ENCODE data around the gene TTLL7. TPM values are rescaled to one million over a fixed set of nuclear protein-coding genes. Genes with fewer than 3 reads are reported as not detected.

TTLL7 gene
- total and polyA plus RNA-seq, 8 donors = 1.4 to 50.8 (median 8.5) TPM

DNA sequence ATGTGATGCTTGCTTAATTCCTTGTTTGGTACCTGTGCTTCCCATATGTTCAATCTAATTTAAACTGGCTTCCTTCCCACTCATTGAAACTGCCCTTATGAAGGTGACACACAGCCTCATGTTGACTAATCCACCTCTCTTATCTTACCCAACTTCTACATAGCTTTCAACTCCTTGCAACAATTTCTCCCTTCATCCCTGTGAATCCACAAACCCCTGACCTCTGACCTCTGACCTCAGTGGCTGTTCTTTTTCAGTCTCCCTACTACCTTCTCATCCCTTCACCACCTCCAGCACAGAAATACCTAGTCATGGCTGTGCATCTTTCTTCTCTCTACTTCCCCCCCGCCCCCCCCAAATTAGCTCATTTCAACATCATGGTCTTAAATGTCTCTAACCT lies 144.5 kb downstream of the TTLL7 start:
- WGBS, 5 donors = 91 to 96% (median 96%) methylated on average over 1 of the region's 1 CpG
- Histone ChIP-seq H3K27ac (no peak overlapping the region), H3K4me1 (peaks cover 0 to 13% (median 0%) of the 10 kb centered on the region in 4 donors), H3K36me3 (no peaks in the 10 kb centered on the region), H3K27me3 (no peaks in the 10 kb centered on the region), H3K4me3 (no peak overlapping the region), H3K9me3 (no peaks in the 10 kb centered on the region)
- intact Hi-C loops (cut with DNase I; ENCODE audit: low total_unique reads) = no loop called here
- TF ChIP-seq, protein P1, sequence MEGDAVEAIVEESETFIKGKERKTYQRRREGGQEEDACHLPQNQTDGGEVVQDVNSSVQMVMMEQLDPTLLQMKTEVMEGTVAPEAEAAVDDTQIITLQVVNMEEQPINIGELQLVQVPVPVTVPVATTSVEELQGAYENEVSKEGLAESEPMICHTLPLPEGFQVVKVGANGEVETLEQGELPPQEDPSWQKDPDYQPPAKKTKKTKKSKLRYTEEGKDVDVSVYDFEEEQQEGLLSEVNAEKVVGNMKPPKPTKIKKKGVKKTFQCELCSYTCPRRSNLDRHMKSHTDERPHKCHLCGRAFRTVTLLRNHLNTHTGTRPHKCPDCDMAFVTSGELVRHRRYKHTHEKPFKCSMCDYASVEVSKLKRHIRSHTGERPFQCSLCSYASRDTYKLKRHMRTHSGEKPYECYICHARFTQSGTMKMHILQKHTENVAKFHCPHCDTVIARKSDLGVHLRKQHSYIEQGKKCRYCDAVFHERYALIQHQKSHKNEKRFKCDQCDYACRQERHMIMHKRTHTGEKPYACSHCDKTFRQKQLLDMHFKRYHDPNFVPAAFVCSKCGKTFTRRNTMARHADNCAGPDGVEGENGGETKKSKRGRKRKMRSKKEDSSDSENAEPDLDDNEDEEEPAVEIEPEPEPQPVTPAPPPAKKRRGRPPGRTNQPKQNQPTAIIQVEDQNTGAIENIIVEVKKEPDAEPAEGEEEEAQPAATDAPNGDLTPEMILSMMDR (IDR thresholded peaks at IDR 0.05) = no peak
- TF ChIP-seq POLR2AphosphoS5 (IDR thresholded peaks at IDR 0.05) (no peak), POLR2A (IDR thresholded peaks at IDR 0.05) (no peak), EP300 (IDR thresholded peaks at IDR 0.05) (no peak)
- no peak for DNase-seq

DNA sequence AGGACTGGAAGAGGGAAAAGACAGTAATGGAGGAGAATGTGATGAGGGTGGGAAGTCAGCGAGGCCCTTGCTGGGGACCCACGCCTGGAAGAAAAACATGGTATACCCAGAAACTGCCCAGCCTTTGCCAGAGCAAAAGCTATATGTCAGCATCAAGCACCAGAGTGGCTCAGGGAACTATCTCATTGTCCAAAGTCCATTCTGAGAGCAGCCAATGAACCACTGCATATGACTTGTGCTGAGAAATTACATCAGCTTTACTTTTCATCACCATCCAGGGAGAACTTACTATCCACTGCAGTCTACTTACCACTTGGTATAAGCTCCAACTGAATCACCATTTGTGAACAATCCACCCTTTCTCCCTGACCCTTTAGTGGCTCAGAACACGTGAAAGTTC lies 148.1 kb downstream of the TTLL7 start:
- H3K36me3 ChIP-seq = no peaks in the 10 kb centered on the region
- peak in 1 of 2 donors; percentile 40 for DNase-seq
- no peaks in the 10 kb centered on the region for H3K9me3 ChIP-seq
- TF ChIP-seq, protein P1 (IDR thresholded peaks at IDR 0.05) = no peak
- intact Hi-C loops (cut with DNase I; ENCODE audit: low total_unique reads) = no loop called here
- no peak overlapping the region for H3K4me3 ChIP-seq
- peak overlapping the region in 1 of 5 donors; percentile 72 for H3K27ac ChIP-seq
- H3K27me3 ChIP-seq = no peaks in the 10 kb centered on the region
- H3K4me1 ChIP-seq = no peaks in the 10 kb centered on the region
- 68 to 88% (median 82%) methylated on average over 3 of the region's 3 CpGs for WGBS, 5 donors

DNA sequence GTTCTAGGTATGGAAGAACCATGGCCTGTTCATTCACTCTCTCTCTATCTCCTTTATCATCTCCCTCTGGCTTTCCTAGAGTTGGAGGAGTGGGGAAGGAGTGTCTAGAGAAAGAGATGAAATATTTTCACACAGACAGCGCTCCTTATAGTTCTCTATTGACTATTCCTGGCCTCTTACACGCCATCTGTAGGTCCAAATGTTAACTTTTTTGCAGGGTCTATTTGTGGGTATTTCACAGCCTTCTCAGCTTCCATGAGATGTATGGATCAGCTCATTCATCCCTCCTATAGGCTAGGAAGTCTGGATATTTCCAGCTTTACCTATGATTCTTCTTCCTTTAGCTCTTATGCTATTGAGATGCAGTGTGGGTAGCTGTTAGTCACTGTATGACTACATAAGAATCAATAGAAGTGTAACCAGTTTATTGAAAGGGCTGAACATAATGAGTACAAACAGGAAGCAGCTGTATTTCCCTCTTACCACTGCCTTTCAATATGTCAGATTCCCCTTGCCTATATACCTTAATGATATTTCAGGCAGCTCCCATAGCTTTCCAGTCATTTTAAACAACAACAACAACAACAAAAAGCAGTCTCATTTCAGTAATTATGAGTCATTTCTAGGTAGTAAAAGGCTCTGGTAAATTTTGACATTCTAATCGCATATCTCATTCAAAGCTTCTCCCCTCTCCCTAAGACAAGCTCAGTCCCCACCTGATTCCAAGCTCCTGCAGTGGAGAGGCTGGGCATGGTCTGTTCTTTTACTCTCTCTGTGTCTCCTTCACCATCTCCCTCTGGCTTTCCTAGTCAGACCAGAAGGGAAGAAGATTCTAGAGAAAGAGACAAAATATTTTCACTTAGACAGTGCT lies 149.5 kb downstream of the TTLL7 start:
- DNase-seq = no peak
- H3K9me3 ChIP-seq = no peaks in the 10 kb centered on the region
- 94 to 99% (median 95%) methylated on average over 3 of the region's 3 CpGs for WGBS, 5 donors
- H3K4me1 ChIP-seq = no peaks in the 10 kb centered on the region
- TF ChIP-seq POLR2AphosphoS5 (IDR thresholded peaks at IDR 0.05) (no peak), POLR2A (IDR thresholded peaks at IDR 0.05) (no peak), EP300 (IDR thresholded peaks at IDR 0.05) (no peak)
- TF ChIP-seq, protein P1 (IDR thresholded peaks at IDR 0.05) = no peak
- intact Hi-C loops (cut with DNase I; ENCODE audit: low total_unique reads) = no loop called here
- no peak overlapping the region for H3K27ac ChIP-seq
- H3K4me3 ChIP-seq = no peak overlapping the region
- H3K27me3 ChIP-seq = no peaks in the 10 kb centered on the region
- H3K36me3 ChIP-seq = no peaks in the 10 kb centered on the region

DNA sequence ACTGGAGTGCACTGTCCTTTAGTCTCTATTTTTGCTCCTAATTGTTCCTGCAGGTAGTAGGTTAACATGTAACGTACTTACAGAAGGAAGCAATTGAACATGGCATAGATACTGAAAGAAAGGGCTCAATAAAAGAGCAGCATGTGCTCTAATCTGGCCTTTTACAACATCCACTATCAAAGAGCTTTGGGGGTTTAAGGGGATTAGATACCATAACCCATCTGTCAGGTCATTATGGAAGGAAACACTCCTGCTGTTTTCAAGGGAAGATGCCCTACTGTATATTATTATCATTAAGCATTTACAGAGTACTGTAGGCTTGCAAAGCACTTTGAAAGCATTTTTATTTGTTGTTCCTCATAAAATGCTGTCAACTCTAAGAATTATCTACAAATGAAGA lies 152.8 kb downstream of the TTLL7 start:
- Histone ChIP-seq H3K4me1 (no peaks in the 10 kb centered on the region), H3K27me3 (no peaks in the 10 kb centered on the region), H3K36me3 (no peaks in the 10 kb centered on the region), H3K27ac (no peak overlapping the region), H3K9me3 (no peaks in the 10 kb centered on the region), H3K4me3 (no peak overlapping the region)
- 88 to 98% (median 94%) methylated on average over 1 of the region's 1 CpG for WGBS, 5 donors
- intact Hi-C loops (cut with DNase I; ENCODE audit: low total_unique reads) = no loop called here
- no peak for DNase-seq
- TF ChIP-seq EP300 (IDR thresholded peaks at IDR 0.05) (no peak), POLR2A (IDR thresholded peaks at IDR 0.05) (no peak), POLR2AphosphoS5 (IDR thresholded peaks at IDR 0.05) (no peak)
- TF ChIP-seq, protein P1 (IDR thresholded peaks at IDR 0.05) = no peak
